ENCODE measurements around the gene MEA1.

The MEA1 gene

GRCh38 chr6:42979523-42980177 lies 34.1 kb downstream of the MEA1 start:
- peak overlapping the region; percentile 61 for H3K9ac ChIP-seq (ENCODE audit: low read depth, low read length)
- no peaks in the 10 kb centered on the region for H3K4me1 ChIP-seq (ENCODE audit: insufficient read depth, low read length)
- H3K36me3 ChIP-seq (ENCODE audit: insufficient read depth, low read length): no peaks in the 10 kb centered on the region
- no peaks in the 10 kb centered on the region for H3K9me3 ChIP-seq (ENCODE audit: control insufficient read depth, insufficient read depth, low read length)

GRCh38 chr6:42978839-42979522 lies 34.8 kb downstream of the MEA1 start, which contains the start of gene PEX6:
Gene PEX6 (minus strand): TSS chr6:42979181. CDS start chr6:42979150, 31 bp downstream.
- no peaks in the 10 kb centered on the region for H3K36me3 ChIP-seq (ENCODE audit: insufficient read depth, low read length)
- H3K9ac ChIP-seq (ENCODE audit: low read depth, low read length): peak within 1 kb of the TSS; percentile 61
- H3K9me3 ChIP-seq (ENCODE audit: control insufficient read depth, insufficient read depth, low read length): no peaks in the 10 kb centered on the region
- H3K4me1 ChIP-seq (ENCODE audit: insufficient read depth, low read length): no peaks in the 10 kb centered on the region

GRCh38 chr6:42978487-42978838 lies 35.3 kb downstream of the MEA1 start:
- Histone ChIP-seq H3K9me3 (ENCODE audit: control insufficient read depth, insufficient read depth, low read length) (no peaks in the 10 kb centered on the region), H3K4me1 (ENCODE audit: insufficient read depth, low read length) (no peaks in the 10 kb centered on the region), H3K9ac (ENCODE audit: low read depth, low read length) (peak overlapping the region; percentile 61), H3K36me3 (ENCODE audit: insufficient read depth, low read length) (no peaks in the 10 kb centered on the region)

GRCh38 chr6:42974919-42975505 lies 38.7 kb downstream of the MEA1 start:
- H3K9me3 ChIP-seq (ENCODE audit: control insufficient read depth, insufficient read depth, low read length): no peaks in the 10 kb centered on the region
- peaks cover 11% of the 10 kb centered on the region for H3K4me1 ChIP-seq (ENCODE audit: insufficient read depth, low read length)

GRCh38 chr6:42973926-42974325 lies 39.8 kb downstream of the MEA1 start:
- Histone ChIP-seq H3K9ac (ENCODE audit: low read depth, low read length) (no peak overlapping the region), H3K36me3 (ENCODE audit: insufficient read depth, low read length) (no peaks in the 10 kb centered on the region), H3K9me3 (ENCODE audit: control insufficient read depth, insufficient read depth, low read length) (no peaks in the 10 kb centered on the region), H3K4me1 (ENCODE audit: insufficient read depth, low read length) (peaks cover 11% of the 10 kb centered on the region)

More at GRCh38 chr6:42974919-42975505, 38.7 kb downstream of the MEA1 start:
- no peak overlapping the region for H3K9ac ChIP-seq (ENCODE audit: low read depth, low read length)
- H3K36me3 ChIP-seq (ENCODE audit: insufficient read depth, low read length): no peaks in the 10 kb centered on the region

GRCh38 chr6:42971746-42972327 lies 41.9 kb downstream of the MEA1 start:
- Histone ChIP-seq H3K4me1 (ENCODE audit: insufficient read depth, low read length) (peaks cover 11% of the 10 kb centered on the region), H3K36me3 (ENCODE audit: insufficient read depth, low read length) (no peaks in the 10 kb centered on the region), H3K9ac (ENCODE audit: low read depth, low read length) (no peak overlapping the region), H3K9me3 (ENCODE audit: control insufficient read depth, insufficient read depth, low read length) (no peaks in the 10 kb centered on the region)

- Histone ChIP-seq H3K36me3 (ENCODE audit: insufficient read depth, low read length) (no peaks in the 10 kb centered on the region), H3K9me3 (ENCODE audit: control insufficient read depth, insufficient read depth, low read length) (no peaks in the 10 kb centered on the region), H3K4me1 (ENCODE audit: insufficient read depth, low read length) (peaks cover 11% of the 10 kb centered on the region), H3K9ac (ENCODE audit: low read depth, low read length) (no peak overlapping the region)
Observed at GRCh38 chr6:42970871-42971612, 42.7 kb downstream of the MEA1 start.

- H3K4me1 ChIP-seq (ENCODE audit: insufficient read depth, low read length): peaks cover 11% of the 10 kb centered on the region
- no peaks in the 10 kb centered on the region for H3K9me3 ChIP-seq (ENCODE audit: control insufficient read depth, insufficient read depth, low read length)
- no peak overlapping the region for H3K9ac ChIP-seq (ENCODE audit: low read depth, low read length)
- no peaks in the 10 kb centered on the region for H3K36me3 ChIP-seq (ENCODE audit: insufficient read depth, low read length)
Observed at GRCh38 chr6:42969934-42970333, 43.8 kb downstream of the MEA1 start.

GRCh38 chr6:42969431-42969830 lies 44.3 kb downstream of the MEA1 start:
- Histone ChIP-seq H3K4me1 (ENCODE audit: insufficient read depth, low read length) (peaks cover 11% of the 10 kb centered on the region), H3K9me3 (ENCODE audit: control insufficient read depth, insufficient read depth, low read length) (no peaks in the 10 kb centered on the region), H3K36me3 (ENCODE audit: insufficient read depth, low read length) (no peaks in the 10 kb centered on the region), H3K9ac (ENCODE audit: low read depth, low read length) (no peak overlapping the region)

- H3K9me3 ChIP-seq (ENCODE audit: control insufficient read depth, insufficient read depth, low read length): no peaks in the 10 kb centered on the region
- H3K36me3 ChIP-seq (ENCODE audit: insufficient read depth, low read length): no peaks in the 10 kb centered on the region
- H3K4me1 ChIP-seq (ENCODE audit: insufficient read depth, low read length): peaks cover 11% of the 10 kb centered on the region
- H3K9ac ChIP-seq (ENCODE audit: low read depth, low read length): no peak overlapping the region
Observed at GRCh38 chr6:42968783-42969182, 45.0 kb downstream of the MEA1 start.

- Histone ChIP-seq H3K9ac (ENCODE audit: low read depth, low read length) (no peak overlapping the region), H3K4me1 (ENCODE audit: insufficient read depth, low read length) (peaks cover 11% of the 10 kb centered on the region), H3K9me3 (ENCODE audit: control insufficient read depth, insufficient read depth, low read length) (no peaks in the 10 kb centered on the region), H3K36me3 (ENCODE audit: insufficient read depth, low read length) (no peaks in the 10 kb centered on the region)
Observed at GRCh38 chr6:42968126-42968701, 45.5 kb downstream of the MEA1 start.

GRCh38 chr6:42967228-42967627 lies 46.5 kb downstream of the MEA1 start:
- H3K36me3 ChIP-seq (ENCODE audit: insufficient read depth, low read length): no peaks in the 10 kb centered on the region
- no peaks in the 10 kb centered on the region for H3K9me3 ChIP-seq (ENCODE audit: control insufficient read depth, insufficient read depth, low read length)
- H3K4me1 ChIP-seq (ENCODE audit: insufficient read depth, low read length): peaks cover 11% of the 10 kb centered on the region
- H3K9ac ChIP-seq (ENCODE audit: low read depth, low read length): no peak overlapping the region

GRCh38 chr6:42966571-42966970 lies 47.2 kb downstream of the MEA1 start:
- no peak overlapping the region for H3K9ac ChIP-seq (ENCODE audit: low read depth, low read length)
- H3K9me3 ChIP-seq (ENCODE audit: control insufficient read depth, insufficient read depth, low read length): no peaks in the 10 kb centered on the region
- H3K36me3 ChIP-seq (ENCODE audit: insufficient read depth, low read length): no peaks in the 10 kb centered on the region
- peaks cover 9% of the 10 kb centered on the region for H3K4me1 ChIP-seq (ENCODE audit: insufficient read depth, low read length)
